Keratinocyte (primary cell): ENCODE measurements around the gene MDGA2. TPM values are rescaled to one million over a fixed set of nuclear protein-coding genes. Genes with fewer than 3 reads are reported as not detected.

Source experiments
- DNase-seq: peaks from one replicate; pipeline ENCODE4 v3.0.0-alpha.2; 2011; ENCODE audit warnings: low read depth, missing footprints, low spot score
- FAIRE-seq: peaks from 2 replicates; lab custom pipeline; 2011; peaks lifted over from hg19 to GRCh38; lab: Jason Lieb, UNC
- H2AFZ ChIP-seq: 2 replicates; pipeline ENCODE4 v1.6.0; 2012; ENCODE audit warnings: low read length, control low read depth, inconsistent platforms; ENCODE audit not compliant: control insufficient read depth
- H3K27ac ChIP-seq: 2 replicates; pipeline ENCODE4 v1.5.1; 2011; ENCODE audit warnings: low read length; ENCODE audit not compliant: control insufficient read depth, insufficient read depth
- H3K27me3 ChIP-seq: 3 replicates; pipeline ENCODE4 v1.6.0; 2011; ENCODE audit warnings: low read length; ENCODE audit not compliant: control insufficient read depth, insufficient read depth; ENCODE audit errors: extremely low read depth
- H3K36me3 ChIP-seq, 2 experiments: 2 replicates in 1 of 2; 3 replicates in 1 of 2; pipeline ENCODE4 v1.5.1; 2011; ENCODE audit warnings: low read length in 2 of 2, mild to moderate bottlenecking in 1 of 2; ENCODE audit not compliant: control insufficient read depth in 2 of 2, insufficient read depth in 2 of 2; ENCODE audit errors: extremely low read depth in 1 of 2
- H3K4me1 ChIP-seq: 3 replicates; pipeline ENCODE4 v1.5.1; 2011; ENCODE audit warnings: low read length; ENCODE audit not compliant: control insufficient read depth, insufficient read depth; ENCODE audit errors: extremely low read depth
- H3K4me2 ChIP-seq: 3 replicates; pipeline ENCODE4 v1.6.0; 2011; ENCODE audit warnings: low read depth, low read length; ENCODE audit not compliant: control insufficient read depth, insufficient read depth; ENCODE audit errors: extremely low read depth
- H3K4me3 ChIP-seq, 3 experiments: fragments of 200-600 bp in 1 of 3; sonication (generic) in 1 of 3; 2 replicates in 2 of 3; 3 replicates in 1 of 3; pipeline ENCODE4 v1.5.1; 2011 to 2016; ENCODE audit warnings: low read length in 3 of 3, mild to moderate bottlenecking in 3 of 3, control low read depth in 2 of 3, inconsistent platforms in 1 of 3, low read depth in 1 of 3, mixed read lengths in 1 of 3, mixed run types in 1 of 3, moderate library complexity in 1 of 3; ENCODE audit not compliant: control insufficient read depth in 2 of 3, insufficient read depth in 2 of 3; ENCODE audit errors: extremely low read depth in 1 of 3
- H3K79me2 ChIP-seq: 2 replicates; pipeline ENCODE4 v1.6.0; 2012; ENCODE audit warnings: low read length; ENCODE audit not compliant: control insufficient read depth, insufficient read depth
- H3K9ac ChIP-seq: 3 replicates; pipeline ENCODE4 v1.6.0; 2011; ENCODE audit warnings: low read length; ENCODE audit not compliant: control insufficient read depth, insufficient read depth; ENCODE audit errors: extremely low read depth
- H3K9me1 ChIP-seq: 3 replicates; pipeline ENCODE4 v1.6.0; 2011; ENCODE audit warnings: low read length; ENCODE audit not compliant: control insufficient read depth, insufficient read depth; ENCODE audit errors: extremely low read depth
- H3K9me3 ChIP-seq: 2 replicates; pipeline ENCODE4 v1.5.1; 2012; ENCODE audit warnings: low read depth, low read length; ENCODE audit not compliant: control insufficient read depth
- H4K20me1 ChIP-seq: 3 replicates; pipeline ENCODE4 v1.6.0; 2011; ENCODE audit warnings: low read length; ENCODE audit not compliant: control insufficient read depth, insufficient read depth; ENCODE audit errors: extremely low read depth
- EZH2 ChIP-seq: IDR thresholded peaks from one replicate; pipeline ENCODE4 v1.6.1; 2012; ENCODE audit warnings: inconsistent platforms, mild to moderate bottlenecking, low read length, moderate library complexity
- dilution Hi-C: fragments of 300-500 bp; cut with MboI; formaldehyde crosslinking; loops from one replicate; pipeline ENCODE4 v1.7.0; 2020; ENCODE audit warnings: low sequenced_read_pairs; ENCODE audit not compliant: extremely low pct_ligation_motif_present
- polyA plus RNA-seq, 5 experiments: library from polyadenylated mRNA; depleted of rRNA in 3 of 5; stranded (reverse) in 3 of 5; stranded (forward) in 1 of 5; unstranded in 1 of 5; fragments of >200 nt; gene quantifications; 1 replicate in 1 of 5; 2 replicates in 3 of 5; 3 replicates in 1 of 5; pipeline versions ENCODE4 v1.2.1 to v1.2.3, GENCODE V29; 2011 to 2012; ENCODE audit warnings: missing spikeins in 2 of 5, low read depth in 1 of 5, low replicate concordance in 1 of 5
- TF ChIP-seq, protein P1 (sequence below), 3 experiments: IDR thresholded peaks in 1 of 3; conservative IDR thresholded peaks in 1 of 3; optimal IDR thresholded peaks in 1 of 3; 2 replicates in 2 of 3; 3 replicates in 1 of 3; pipeline versions ENCODE3 to v1.5.1; 2011; ENCODE audit warnings: low read length in 3 of 3, mild to moderate bottlenecking in 3 of 3, moderate library complexity in 2 of 3, control low read depth in 1 of 3, inconsistent platforms in 1 of 3; ENCODE audit not compliant: insufficient read depth in 2 of 3; ENCODE audit errors: extremely low read depth in 1 of 3

The MDGA2 gene
- polyA plus RNA-seq, 1 donor (not counting 4 experiments of a cell fraction or from before 2014, with no cell fraction given): not detected

DNA sequence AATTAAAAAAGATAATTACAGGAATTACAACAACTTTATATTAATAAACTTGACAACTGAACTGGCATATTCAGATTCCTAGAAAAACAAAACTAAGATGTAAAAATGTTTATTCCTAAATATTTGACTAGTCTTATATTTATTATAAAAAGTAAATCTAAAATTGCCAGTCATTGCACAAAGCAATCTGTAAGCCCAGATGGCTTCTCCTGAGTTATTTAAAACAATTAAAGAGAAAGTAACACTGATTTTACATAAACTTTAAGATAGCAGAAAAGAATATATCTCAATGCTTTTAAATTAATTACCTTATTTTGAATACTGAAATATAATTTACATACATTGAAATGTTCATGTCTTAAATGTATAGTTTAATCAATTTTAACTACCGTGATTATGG, 589.7 kb downstream of the MDGA2 start:
- dilution Hi-C loops: no loop called here
- Histone ChIP-seq H3K9ac (no peak overlapping the region), H3K4me3 (no peak overlapping the region), H2AFZ (no peak overlapping the region), H3K9me1 (no peaks in the 10 kb centered on the region), H3K27me3 (no peaks in the 10 kb centered on the region), H3K4me1 (no peaks in the 10 kb centered on the region), H3K27ac (no peak overlapping the region), H3K4me2 (no peak overlapping the region), H4K20me1 (no peaks in the 10 kb centered on the region), H3K36me3 (no peaks in the 10 kb centered on the region), H3K9me3 (no peaks in the 10 kb centered on the region), H3K79me2 (no peaks in the 10 kb centered on the region)
- no peak for TF ChIP-seq EZH2
- TF ChIP-seq, protein P1, sequence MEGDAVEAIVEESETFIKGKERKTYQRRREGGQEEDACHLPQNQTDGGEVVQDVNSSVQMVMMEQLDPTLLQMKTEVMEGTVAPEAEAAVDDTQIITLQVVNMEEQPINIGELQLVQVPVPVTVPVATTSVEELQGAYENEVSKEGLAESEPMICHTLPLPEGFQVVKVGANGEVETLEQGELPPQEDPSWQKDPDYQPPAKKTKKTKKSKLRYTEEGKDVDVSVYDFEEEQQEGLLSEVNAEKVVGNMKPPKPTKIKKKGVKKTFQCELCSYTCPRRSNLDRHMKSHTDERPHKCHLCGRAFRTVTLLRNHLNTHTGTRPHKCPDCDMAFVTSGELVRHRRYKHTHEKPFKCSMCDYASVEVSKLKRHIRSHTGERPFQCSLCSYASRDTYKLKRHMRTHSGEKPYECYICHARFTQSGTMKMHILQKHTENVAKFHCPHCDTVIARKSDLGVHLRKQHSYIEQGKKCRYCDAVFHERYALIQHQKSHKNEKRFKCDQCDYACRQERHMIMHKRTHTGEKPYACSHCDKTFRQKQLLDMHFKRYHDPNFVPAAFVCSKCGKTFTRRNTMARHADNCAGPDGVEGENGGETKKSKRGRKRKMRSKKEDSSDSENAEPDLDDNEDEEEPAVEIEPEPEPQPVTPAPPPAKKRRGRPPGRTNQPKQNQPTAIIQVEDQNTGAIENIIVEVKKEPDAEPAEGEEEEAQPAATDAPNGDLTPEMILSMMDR (optimal IDR thresholded peaks at IDR 0.05 in 1 of 3, IDR thresholded peaks at IDR 0.05 in 1 of 3, conservative IDR thresholded peaks at IDR 0.05 in 1 of 3; ENCODE audit: extremely low read depth in 1 of 3, insufficient read depth in 2 of 3, low read length in 3 of 3): no peak
- DNase-seq (no peak), FAIRE-seq (no peak)

DNA sequence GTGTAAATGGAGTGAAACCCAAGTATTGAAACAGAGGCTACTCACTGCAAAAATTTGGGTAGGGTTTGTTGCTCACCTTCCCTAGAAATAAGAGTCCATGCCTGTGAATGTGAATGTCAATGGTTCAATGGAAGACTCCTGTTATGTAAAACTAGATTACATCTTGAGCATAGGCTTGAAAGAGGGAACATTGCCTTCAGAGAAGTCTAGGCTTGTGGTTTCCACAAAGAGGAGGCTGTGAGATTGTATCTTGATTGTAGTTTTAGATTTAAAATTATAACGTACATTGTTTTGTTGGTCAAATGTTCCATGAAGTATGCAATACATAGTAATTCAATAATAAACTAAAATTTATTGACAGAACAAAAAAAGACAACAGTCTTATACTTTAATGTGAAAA, 610.1 kb downstream of the MDGA2 start:
- H3K79me2 ChIP-seq: no peaks in the 10 kb centered on the region
- dilution Hi-C loops: no loop called here
- no peak overlapping the region for H3K4me3 ChIP-seq
- no peak for TF ChIP-seq EZH2
- TF ChIP-seq, protein P1 (optimal IDR thresholded peaks at IDR 0.05 in 1 of 3, IDR thresholded peaks at IDR 0.05 in 1 of 3, conservative IDR thresholded peaks at IDR 0.05 in 1 of 3; ENCODE audit: extremely low read depth in 1 of 3, insufficient read depth in 2 of 3, low read length in 3 of 3): no peak
- H3K9me1 ChIP-seq: no peaks in the 10 kb centered on the region
- no peak overlapping the region for H3K27ac ChIP-seq
- FAIRE-seq (no peak), DNase-seq (no peak)
- no peaks in the 10 kb centered on the region for H3K36me3 ChIP-seq
- H3K4me1 ChIP-seq: no peaks in the 10 kb centered on the region
- H3K4me2 ChIP-seq: no peak overlapping the region
- H2AFZ ChIP-seq: no peak overlapping the region
- no peak overlapping the region for H3K9ac ChIP-seq
- no peaks in the 10 kb centered on the region for H3K9me3 ChIP-seq
- H4K20me1 ChIP-seq: no peaks in the 10 kb centered on the region
- no peaks in the 10 kb centered on the region for H3K27me3 ChIP-seq
